IMR-90 (cell line): ENCODE data around the gene NPTX1.

ENCODE experiments used
- BHLHE40 ChIP-seq: fragments of 150-350 bp; IDR thresholded peaks from 2 replicates; pipeline ENCODE4 v1.6.1; 2016; ENCODE audit warnings: mild to moderate bottlenecking, low read depth, low read length
- CHD1 ChIP-seq: IDR thresholded peaks from 2 replicates; pipeline ENCODE4 v1.6.1; 2012; ENCODE audit warnings: low read depth, low read length, improper control_type of control experiment
- FOS ChIP-seq: fragments of 150-350 bp; IDR thresholded peaks from 2 replicates; pipeline ENCODE4 v1.6.1; 2016; ENCODE audit warnings: low read depth, low read length
- MAFK ChIP-seq: IDR thresholded peaks from 2 replicates; pipeline ENCODE4 v1.6.1; 2012; ENCODE audit warnings: low read depth, low read length, improper control_type of control experiment
- MAZ ChIP-seq: IDR thresholded peaks from 2 replicates; pipeline ENCODE4 v1.6.1; 2012; ENCODE audit warnings: low read depth, mild to moderate bottlenecking, low read length, improper control_type of control experiment, moderate library complexity, borderline replicate concordance
- MXI1 ChIP-seq: IDR thresholded peaks from 2 replicates; pipeline ENCODE4 v1.6.1; 2012; ENCODE audit warnings: low read depth, mild to moderate bottlenecking, low read length, moderate library complexity, borderline replicate concordance
- POLR2A ChIP-seq: IDR thresholded peaks from 2 replicates; pipeline ENCODE4 v1.6.1; 2012; ENCODE audit warnings: mild to moderate bottlenecking, low read depth, low read length
- RAD21 ChIP-seq: IDR thresholded peaks from 2 replicates; pipeline ENCODE4 v1.6.1; 2012; ENCODE audit warnings: low read length, improper control_type of control experiment
- RCOR1 ChIP-seq: IDR thresholded peaks from 2 replicates; pipeline ENCODE4 v1.6.1; 2012; ENCODE audit warnings: mild to moderate bottlenecking, low read length, improper control_type of control experiment; ENCODE audit not compliant: insufficient replicate concordance
- RFX5 ChIP-seq: IDR thresholded peaks from 2 replicates; pipeline ENCODE4 v1.8.0; 2012; ENCODE audit warnings: low read depth, mild to moderate bottlenecking, low read length, moderate library complexity
- SMC3 ChIP-seq: fragments of 150-350 bp; IDR thresholded peaks from 2 replicates; pipeline ENCODE4 v1.6.1; 2016; ENCODE audit warnings: low read depth, mild to moderate bottlenecking, antibody characterized with exemption, low read length, moderate library complexity
- TF ChIP-seq, protein P1 (sequence below): fragments of 150-350 bp; IDR thresholded peaks from 2 replicates; pipeline ENCODE4 v1.6.1; 2016; ENCODE audit warnings: low read depth, mild to moderate bottlenecking, low read length, moderate library complexity, borderline replicate concordance
- TF ChIP-seq, protein P2 (sequence below): conservative IDR thresholded peaks from 2 replicates; pipeline ENCODE4 v1.5.1; 2012; ENCODE audit warnings: mild to moderate bottlenecking, low read depth, low read length, improper control_type of control experiment
- TF ChIP-seq, protein P3 (sequence below): fragments of 150-350 bp; IDR thresholded peaks from 2 replicates; pipeline ENCODE4 v1.6.1; 2017; ENCODE audit warnings: mild to moderate bottlenecking, antibody characterized with exemption, low read length, low read depth

DNA sequence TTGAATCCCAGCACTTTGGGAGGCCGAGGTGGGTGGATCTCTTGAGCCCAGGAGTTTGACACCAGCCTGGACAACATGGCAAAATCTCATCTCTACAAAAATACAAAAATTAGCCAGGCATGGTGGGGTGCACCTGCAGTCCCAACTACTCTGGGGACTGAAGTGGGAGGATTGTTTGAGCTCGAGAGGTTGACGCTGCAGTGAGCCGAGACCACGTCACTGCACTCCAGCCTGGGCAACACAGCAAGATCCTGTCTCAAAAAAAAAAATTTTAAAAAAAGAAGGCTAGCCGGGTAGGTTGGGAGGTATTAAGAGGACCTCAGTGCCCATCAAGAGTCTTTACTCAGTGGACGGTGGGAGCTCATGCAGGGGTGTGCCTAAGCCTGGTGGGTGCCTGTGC, 3.8 kb upstream of the NPTX1 start:
- TF ChIP-seq, protein P1, sequence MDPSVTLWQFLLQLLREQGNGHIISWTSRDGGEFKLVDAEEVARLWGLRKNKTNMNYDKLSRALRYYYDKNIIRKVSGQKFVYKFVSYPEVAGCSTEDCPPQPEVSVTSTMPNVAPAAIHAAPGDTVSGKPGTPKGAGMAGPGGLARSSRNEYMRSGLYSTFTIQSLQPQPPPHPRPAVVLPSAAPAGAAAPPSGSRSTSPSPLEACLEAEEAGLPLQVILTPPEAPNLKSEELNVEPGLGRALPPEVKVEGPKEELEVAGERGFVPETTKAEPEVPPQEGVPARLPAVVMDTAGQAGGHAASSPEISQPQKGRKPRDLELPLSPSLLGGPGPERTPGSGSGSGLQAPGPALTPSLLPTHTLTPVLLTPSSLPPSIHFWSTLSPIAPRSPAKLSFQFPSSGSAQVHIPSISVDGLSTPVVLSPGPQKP = no peak
- TF ChIP-seq, protein P2, sequence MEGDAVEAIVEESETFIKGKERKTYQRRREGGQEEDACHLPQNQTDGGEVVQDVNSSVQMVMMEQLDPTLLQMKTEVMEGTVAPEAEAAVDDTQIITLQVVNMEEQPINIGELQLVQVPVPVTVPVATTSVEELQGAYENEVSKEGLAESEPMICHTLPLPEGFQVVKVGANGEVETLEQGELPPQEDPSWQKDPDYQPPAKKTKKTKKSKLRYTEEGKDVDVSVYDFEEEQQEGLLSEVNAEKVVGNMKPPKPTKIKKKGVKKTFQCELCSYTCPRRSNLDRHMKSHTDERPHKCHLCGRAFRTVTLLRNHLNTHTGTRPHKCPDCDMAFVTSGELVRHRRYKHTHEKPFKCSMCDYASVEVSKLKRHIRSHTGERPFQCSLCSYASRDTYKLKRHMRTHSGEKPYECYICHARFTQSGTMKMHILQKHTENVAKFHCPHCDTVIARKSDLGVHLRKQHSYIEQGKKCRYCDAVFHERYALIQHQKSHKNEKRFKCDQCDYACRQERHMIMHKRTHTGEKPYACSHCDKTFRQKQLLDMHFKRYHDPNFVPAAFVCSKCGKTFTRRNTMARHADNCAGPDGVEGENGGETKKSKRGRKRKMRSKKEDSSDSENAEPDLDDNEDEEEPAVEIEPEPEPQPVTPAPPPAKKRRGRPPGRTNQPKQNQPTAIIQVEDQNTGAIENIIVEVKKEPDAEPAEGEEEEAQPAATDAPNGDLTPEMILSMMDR = no peak
- no peak for TF ChIP-seq POLR2A
- no peak for TF ChIP-seq FOS
- TF ChIP-seq RAD21 = no peak
- TF ChIP-seq CHD1 = no peak
- no peak for TF ChIP-seq RFX5
- TF ChIP-seq MXI1 = no peak
- TF ChIP-seq, protein P3, sequence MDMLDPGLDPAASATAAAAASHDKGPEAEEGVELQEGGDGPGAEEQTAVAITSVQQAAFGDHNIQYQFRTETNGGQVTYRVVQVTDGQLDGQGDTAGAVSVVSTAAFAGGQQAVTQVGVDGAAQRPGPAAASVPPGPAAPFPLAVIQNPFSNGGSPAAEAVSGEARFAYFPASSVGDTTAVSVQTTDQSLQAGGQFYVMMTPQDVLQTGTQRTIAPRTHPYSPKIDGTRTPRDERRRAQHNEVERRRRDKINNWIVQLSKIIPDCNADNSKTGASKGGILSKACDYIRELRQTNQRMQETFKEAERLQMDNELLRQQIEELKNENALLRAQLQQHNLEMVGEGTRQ = no peak
- TF ChIP-seq RCOR1 = no peak
- no peak for TF ChIP-seq MAZ
- no peak for TF ChIP-seq SMC3
- TF ChIP-seq BHLHE40 = no peak
- no peak for TF ChIP-seq MAFK
